GM15510 (cell line): ENCODE data around the gene GNS.

Experiments used
- POLR2A ChIP-seq: IDR thresholded peaks from 3 replicates; pipeline ENCODE4 v1.6.1; 2011; ENCODE audit warnings: borderline replicate concordance; ENCODE audit not compliant: insufficient read length; ENCODE audit errors: extremely low read depth

The GNS gene

DNA sequence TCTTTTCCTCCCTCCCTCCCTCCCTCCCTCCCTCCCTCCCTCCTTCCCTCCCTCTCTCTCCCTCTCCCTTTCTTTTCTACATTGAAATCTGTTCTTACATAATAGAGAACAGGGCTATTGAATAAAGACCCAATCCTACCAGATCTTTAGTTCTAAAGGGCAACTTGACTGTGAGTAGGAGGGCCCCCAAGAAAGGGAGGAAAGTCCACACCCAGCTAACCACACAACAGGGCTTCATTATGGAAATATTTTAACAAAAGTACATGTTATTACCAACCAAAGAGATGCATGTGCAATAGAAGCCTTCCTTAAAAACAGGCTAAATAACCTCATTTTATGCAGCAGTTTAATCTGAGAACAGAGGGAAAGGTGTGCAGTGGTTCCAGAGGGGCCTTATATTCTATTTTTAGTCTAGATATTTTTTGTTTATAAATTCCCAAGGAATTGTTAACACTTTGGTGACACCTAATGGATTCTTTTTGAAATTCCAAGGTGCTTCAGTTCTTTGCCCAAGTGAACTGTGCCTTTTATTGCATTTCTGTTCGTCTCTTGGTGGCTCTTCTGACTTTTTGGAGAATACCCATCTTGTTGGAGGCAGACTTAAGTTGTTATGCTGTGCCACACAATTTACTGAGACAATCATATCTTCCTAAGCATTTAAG, 63.0 kb downstream of the GNS start:
- TF ChIP-seq POLR2A = no peak

- TF ChIP-seq POLR2A = no peak
Observed at GRCh38 chr12:64695550-64695949, 63.7 kb downstream of the GNS start.

- TF ChIP-seq POLR2A = no peak
Observed at GRCh38 chr12:64694130-64695040, 64.8 kb downstream of the GNS start.

GRCh38 chr12:64691795-64692583, 67.2 kb downstream of the GNS start:
- no peak for TF ChIP-seq POLR2A

DNA sequence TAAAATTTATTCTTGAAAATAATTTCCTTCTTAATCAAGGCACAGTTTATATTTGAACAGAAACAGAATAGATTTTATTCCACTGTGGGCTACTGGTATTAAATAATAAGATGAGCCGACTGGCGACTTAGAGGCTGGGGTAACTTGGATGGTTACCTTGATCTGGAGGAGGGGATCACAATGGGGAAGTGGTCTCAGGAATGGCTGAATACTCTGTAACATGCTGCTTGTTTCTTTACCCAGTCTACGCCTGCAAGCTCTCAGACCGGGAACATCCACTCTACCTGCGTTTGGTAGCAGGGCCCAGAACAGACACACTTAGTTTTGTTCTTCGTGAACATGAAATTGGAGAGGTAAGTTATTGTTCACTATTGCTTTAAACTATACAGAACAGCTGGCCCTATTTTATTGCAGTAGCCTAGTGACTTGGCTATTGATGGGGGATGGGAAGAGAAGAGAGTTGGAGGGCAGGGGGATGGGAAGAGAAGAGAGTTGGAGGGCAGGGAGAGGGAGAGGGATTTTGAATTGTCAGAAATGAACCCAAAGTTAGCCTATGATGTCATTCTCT, 67.9 kb downstream of the GNS start:
- TF ChIP-seq POLR2A = no peak

- no peak for TF ChIP-seq POLR2A
Observed at GRCh38 chr12:64688715-64689114, 70.5 kb downstream of the GNS start.

GRCh38 chr12:64688219-64688618, 71.0 kb downstream of the GNS start:
- no peak for TF ChIP-seq POLR2A

GRCh38 chr12:64687816-64688215, 71.4 kb downstream of the GNS start:
- TF ChIP-seq POLR2A = no peak

DNA sequence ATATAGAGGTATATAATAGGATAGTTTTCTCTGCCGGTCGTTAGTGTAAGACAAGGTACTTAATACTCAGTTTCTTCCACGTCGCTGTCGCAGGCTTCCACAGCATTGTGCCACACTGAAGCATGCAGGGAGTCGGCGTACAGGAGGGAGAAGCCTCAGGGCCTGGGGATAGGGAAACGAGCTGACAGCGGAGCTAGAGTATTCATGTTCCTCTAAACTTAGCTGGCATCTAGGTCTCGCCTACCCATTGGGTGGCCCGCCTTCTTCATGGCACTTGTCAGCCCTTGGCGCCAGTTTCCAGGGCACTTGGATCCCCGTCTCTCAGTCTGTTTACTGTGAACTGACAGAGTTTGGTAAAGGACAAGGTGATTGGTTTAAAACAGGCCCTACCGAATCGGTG, 73.6 kb downstream of the GNS start:
- TF ChIP-seq POLR2A = no peak

GRCh38 chr12:64685050-64685449, 74.2 kb downstream of the GNS start:
- no peak for TF ChIP-seq POLR2A

- TF ChIP-seq POLR2A = no peak
Observed at GRCh38 chr12:64683816-64684543, 75.2 kb downstream of the GNS start.

DNA sequence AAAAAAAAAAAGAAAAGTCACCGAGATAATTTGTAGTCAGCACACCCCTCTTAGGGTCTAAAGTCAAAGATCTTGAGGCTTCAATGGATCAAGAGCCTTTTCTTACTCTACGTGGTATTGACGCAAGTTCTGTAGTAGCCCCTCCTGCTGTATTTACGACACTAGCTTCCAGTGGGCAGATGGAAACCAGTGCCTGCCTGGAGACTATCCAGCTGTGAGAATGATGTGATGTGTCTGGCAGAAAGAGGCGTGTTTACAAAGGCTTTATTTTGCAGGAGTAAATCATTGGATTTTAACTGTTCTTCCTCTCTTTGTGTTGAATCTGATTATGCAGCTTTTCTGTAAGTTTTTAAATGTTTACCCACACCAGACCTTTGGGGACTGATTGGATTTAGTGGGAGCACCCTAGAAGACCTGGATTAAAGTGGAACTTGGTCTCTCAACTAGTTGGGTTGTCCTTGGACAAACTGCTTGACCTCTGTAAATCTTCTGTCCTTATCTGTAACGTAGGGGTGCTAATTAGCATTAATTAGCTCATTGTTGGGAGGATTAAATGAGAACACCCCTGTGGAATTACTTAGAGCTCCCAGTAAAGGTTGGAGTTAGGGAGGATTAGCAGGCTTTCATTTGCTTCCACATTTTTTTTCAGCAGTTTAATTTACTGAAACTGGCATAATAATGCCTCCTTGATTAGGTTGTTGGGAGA, 76.5 kb downstream of the GNS start:
- no peak for TF ChIP-seq POLR2A

DNA sequence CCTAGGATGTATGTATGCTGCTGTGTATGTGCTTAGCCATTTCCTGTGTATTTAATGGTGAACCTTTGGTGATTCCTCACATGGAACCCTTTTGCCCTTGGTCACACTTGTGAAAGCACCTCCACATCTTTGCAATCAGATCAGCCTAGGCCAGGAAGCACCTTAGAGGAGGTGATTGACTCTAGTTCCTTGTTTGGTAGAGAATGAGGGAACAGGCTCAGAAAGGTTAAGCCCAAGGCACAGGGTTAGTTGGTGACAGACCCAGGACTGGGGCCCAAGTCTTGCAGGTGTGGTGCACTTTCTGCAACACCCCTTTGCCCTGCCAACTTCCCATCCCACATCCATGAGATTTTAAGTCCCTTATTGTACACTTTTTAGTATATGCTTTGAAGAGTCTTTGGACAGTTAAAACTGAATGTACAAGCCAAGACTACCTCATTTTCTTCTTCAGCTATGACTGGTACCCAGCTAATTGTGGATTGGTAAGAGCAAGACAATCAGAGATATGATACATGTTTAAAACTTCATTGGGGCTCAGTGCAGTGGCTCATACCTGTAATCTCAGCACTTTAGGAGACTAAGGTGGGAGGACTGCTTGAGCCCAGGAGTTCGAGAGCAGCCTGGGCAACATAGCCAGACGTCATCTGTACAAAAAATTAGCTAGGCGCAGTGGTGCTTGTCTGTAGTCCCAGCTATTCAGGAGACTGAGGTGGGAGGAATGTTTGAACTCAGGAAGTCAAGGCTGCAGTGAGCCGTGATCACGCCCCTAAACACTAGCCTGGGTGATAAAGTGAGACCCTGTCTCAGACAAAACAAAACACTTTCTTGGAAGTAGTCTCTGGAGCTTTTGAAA, 77.8 kb downstream of the GNS start:
- TF ChIP-seq POLR2A = no peak
